Dermis blood vessel endothelial cell (primary cell): Measurements from ENCODE around the gene PRMT1. TPM values are rescaled to one million over a fixed set of nuclear protein-coding genes. Genes with fewer than 3 reads are reported as not detected.
"Not testable (repeated sequence)": the region's sequence is repeated elsewhere in the genome, so short reads cannot be mapped to it uniquely, and the experiment has no call there.

ENCODE experiments used
- DNase-seq: peaks from one replicate; pipeline ENCODE4 v3.0.0; 2010
- total RNA-seq: library from RNA; depleted of rRNA; stranded (reverse); fragments of >200 nt; gene quantifications from 2 replicates; pipeline ENCODE4 v1.2.3, GENCODE V29; 2014

PRMT1 gene
- total RNA-seq = 282 and 338 TPM in 2 replicates

DNA sequence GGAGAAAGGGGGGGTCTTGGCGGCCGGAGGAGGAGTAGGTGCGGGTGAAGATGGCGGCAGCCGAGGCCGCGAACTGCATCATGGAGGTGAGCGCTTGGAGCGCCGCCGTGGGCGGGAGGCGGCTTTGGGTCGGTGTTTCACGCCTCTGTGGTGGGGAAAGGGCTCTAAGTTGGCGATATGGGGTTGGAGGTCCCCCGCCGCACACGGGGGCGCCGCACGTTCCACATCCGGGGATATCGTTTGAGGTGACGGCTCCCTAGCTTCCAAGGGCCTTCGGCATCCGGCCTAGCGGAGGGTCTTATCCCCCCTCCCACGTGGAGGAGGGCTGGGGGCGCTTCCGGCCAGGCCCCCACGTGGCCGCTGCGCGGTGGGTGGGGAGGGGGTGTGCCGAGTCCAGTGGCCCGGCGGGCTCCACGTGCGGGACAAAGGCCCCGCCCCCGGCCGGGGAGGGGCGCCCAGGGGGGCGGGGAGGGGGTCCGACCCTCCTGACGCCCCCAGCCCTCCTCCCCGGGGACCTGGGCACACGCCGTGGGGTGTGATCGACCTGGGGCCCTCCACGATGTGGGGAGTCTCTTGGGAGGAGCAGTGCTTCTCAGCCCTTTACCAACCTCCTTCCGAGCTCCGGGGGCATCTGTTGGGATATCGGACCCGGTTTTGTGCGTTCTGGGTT lies at the start of gene PRMT1:
TSS of gene PRMT1 (plus strand) at position 41 of the 670 bp plus-strand sequence. CDS start at position 51, 10 bp downstream.
- DNase-seq = peak; percentile 57

DNA sequence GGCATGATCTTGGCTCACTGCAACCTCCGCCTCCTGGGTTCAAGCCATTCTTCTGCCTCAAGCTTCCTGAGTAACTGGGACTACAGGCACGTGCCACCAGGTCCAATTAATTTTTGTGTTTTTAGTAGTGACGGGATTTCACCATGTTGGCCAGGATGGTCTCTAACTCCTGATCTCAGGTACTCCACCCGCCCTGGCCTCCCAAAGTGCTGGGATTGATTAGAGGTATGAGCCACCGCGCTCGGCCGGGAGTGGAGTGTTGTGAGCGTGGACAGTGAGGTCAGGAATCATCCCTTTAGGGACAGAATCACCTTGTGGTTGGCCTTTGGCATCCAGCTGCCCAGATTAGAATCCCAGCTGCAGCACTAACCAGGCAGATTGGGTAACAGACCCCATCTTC lies 47.4 kb upstream of the PRMT1 start:
- no peak for DNase-seq

DNA sequence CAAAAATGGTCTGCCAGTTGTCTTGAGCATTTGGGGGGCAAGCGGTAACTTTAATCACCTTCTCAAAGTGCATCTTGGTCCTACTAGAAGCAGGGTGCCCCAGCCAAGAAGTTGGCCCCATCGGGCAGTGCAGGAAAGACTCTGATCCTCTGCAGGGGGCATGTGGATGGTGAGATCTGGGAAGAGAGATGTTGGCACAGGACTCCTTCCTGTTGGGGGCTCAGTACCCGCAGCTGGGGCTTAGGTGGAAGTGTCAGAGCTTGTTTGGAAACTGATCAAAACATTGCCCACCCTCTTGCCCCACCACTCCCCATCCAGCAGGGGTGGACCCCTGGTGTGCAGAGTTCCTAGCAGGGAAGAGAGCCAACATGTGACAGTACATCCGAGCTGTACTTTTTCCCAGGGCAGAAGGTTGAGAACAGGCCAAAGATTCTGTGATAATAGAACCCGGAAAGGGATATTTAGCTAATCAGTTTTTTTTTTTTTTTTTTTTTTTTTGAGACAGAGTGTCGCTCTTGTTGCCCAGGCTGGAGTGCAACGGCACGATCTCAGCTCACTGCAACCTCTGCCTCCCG lies 46.0 kb upstream of the PRMT1 start:
- peak; percentile 57 for DNase-seq

DNA sequence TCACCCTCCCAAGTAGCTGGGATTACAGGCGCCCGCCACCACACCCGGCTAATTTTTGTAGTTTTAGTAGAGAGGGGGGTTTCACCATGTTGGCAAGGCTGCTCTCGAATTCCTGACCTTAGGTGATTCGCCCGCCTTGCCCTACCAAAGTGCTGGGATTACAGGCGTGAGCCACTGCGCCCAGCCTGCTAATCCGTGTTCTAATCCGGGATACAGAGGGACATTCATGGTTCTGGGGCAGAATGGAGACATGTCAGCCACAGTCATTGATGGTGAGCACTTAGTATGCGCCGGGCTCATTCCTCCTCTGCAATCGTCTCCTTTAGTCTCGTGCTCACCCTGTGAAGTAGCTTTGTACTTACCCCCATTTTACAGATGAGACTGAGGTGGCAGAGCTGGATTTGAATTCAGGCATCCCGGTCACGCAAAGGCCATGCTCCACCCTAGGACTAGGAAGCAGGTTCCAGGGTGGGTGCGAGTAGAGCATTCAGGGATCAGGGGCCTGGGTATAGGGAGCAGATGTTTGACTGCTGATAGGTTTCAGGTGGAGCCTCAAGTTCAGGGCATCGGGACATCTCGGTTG lies 45.4 kb upstream of the PRMT1 start:
- no peak for DNase-seq

DNA sequence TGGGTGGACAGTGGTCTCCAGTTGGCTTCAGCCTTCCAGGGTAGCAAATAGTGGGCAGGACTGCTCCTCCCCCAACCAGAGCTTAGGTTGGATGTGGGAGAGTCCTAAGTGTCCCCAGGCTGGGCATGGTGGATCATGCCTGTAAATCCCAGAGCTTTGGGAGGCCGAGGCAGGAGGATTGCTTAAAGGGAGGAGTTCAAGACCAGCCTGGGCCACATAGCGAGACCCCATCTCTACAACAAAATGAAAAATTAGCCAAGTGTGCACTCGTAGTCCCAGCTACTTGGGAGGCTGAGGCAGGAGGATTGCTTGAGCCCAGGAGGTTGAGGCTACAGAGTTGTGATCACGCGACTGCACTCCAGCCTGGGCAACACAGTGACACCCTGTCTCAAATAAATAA lies 44.5 kb upstream of the PRMT1 start:
- no peak for DNase-seq

DNA sequence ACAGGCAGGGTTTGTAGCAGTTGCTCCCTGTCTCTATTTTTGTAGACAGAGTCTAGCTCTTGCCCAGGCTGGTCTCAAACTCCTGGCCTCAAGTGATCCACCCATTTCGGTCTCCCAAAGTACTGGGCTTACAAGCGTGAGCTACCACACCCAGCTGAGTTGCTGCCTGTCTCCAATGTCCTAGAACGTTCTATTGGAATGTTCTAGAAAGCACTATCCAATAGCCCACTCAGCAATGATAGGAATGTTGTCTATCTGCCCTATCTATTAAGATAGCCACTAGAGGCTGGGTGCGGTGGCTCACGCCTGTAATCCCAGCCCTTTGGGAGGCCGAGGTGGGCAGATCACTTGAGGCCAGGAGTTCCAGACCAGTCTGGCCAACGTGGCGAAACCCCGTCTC lies 43.8 kb upstream of the PRMT1 start:
- not testable (repeated sequence) for DNase-seq

DNA sequence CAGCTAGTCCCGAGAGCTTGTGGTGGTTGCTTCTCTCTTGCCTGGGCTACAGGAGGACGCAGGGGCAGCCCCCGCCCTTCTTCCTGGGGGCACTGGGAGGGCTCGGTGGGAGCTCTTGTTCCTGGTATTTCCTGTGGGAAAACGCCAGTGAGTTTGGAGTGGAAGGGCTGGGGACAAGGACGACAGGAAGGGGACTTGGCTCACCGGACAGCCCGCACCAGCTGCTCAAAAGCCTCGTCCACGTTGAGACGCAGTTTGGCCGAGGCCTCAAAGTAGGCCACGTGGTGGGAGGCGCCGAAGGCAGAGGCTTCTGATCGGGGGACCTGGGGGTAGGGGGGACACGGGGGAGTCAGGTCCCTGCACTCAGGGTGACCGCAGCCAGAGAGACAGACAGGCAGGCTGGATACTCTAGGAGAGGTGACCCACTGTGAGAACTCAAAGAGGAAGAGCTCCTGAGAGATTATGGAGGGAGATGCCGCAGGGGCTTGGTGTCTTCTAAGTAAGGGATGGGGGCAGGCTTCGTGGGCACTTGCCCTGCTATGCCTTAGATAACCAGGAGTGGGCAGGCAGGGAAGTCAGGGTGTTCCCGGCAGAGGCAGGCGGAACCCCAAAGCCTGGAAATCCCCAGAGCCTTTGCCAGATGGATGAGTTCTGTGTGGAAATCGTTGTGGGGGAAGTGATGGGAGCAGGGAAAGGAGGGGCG lies 41.4 kb upstream of the PRMT1 start:
- DNase-seq = peak; percentile 40

DNA sequence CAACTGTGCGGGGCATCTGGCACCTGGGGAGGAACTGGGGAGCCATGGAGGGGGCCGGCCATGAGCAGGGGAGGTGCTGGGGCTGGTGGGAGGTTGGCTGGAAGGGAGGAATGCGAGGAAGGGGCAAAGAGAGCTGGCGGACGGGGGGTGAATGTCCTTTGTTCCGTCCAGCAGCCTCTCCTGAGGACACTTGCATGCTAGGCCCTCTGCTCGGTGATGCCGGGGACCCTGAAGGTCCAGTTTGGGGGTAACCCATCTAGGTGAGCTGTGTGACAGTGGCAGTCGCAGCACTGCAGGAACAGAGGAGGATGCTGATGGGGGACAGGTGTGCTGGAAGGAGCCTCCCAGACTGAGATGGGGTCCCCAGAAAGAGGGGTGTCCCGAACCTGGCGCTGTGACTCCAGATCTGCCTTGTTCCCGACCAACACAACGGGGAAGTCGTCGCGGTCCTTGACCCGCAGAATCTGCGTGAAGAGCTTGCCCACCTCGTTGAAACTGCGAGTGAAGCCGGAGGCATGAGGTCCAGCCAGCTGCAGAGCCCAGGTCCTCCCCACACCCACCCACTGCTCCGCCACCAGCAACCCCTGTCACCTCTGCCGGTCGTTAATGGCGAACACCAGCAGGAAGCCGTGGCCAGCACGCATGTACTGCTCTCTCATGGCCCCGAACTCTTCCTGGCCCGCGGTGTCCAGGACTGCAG lies 40.7 kb upstream of the PRMT1 start:
- no peak for DNase-seq

DNA sequence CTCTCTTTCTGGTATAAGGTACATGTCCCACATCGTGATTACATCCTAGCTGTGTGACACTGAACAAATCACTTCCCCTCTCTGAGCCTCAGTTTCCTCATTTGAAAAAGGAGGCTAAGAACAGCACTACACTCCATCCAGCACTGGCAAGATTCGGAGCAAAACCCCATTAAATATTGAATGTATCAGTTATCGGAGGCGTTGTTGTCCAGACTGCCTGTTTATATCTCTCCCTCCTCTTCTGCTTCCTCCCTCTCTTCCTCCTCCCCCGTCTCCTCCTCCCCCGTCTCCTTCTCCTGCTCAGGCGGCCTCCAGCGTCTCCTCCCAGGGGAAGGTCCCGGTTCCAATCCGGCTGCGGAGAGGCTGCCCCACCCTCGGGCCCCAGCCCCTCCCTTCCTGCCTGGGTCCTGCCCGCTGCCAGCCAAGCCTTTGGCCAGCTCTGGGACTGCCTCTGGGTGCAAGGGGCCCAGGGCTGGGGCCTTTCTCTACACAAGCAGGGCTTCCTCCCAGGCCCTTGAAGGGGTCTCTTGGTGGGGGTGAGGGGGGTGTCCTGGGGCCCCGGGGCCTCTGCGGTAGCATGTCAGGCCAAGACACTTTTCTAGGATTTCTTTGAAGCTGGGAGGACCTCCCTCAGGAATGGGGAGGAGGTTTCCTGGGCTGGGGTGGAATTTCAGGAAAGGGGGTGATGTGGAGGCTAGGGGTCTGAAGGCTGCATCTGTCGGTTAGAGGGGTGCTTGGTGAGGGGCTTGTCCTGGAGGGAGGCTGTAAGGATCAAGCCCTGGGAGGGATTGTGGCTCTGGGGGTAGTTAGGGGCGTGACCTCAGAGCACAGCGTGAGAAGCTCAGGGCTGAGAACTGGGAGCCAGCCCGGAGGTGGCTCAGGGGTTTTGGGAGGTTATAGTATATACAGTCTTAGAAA lies 39.0 kb upstream of the PRMT1 start:
- peak; percentile 51 for DNase-seq

DNA sequence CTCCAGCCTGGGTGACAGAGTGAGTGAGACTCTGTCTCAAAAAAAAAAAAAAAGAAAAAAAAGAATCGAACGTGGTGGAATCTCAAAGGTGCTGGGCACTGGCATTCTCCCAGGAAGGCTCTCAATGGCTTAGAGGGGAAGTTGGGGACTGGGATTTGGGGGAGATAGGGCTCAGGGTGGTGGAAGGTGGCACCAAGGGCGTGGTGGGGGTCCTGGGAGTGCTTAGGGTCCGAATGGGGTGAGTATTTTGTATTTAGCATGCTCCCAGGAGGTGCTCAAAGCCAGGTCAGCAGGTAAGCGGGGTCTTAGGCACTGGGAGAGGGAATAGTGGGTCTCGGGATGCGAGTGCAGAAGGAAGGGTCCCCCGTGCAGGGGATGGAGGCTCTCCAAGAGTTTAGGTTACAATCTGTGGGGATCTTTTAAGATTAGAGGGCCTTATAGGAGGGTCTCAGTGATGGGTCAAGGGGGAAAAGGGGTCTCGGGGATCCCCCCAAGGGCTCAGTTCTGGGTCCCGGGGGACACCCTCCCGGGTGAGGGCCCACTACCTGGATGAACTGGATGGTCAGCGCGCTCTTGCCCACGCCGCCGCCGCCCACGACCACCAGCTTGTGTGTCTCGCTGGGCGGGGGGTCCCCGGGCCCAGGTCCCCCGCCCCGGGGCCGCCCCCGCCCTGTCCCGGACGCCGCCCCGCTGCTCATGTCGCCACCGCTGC lies 37.5 kb upstream of the PRMT1 start:
- DNase-seq = no peak

DNA sequence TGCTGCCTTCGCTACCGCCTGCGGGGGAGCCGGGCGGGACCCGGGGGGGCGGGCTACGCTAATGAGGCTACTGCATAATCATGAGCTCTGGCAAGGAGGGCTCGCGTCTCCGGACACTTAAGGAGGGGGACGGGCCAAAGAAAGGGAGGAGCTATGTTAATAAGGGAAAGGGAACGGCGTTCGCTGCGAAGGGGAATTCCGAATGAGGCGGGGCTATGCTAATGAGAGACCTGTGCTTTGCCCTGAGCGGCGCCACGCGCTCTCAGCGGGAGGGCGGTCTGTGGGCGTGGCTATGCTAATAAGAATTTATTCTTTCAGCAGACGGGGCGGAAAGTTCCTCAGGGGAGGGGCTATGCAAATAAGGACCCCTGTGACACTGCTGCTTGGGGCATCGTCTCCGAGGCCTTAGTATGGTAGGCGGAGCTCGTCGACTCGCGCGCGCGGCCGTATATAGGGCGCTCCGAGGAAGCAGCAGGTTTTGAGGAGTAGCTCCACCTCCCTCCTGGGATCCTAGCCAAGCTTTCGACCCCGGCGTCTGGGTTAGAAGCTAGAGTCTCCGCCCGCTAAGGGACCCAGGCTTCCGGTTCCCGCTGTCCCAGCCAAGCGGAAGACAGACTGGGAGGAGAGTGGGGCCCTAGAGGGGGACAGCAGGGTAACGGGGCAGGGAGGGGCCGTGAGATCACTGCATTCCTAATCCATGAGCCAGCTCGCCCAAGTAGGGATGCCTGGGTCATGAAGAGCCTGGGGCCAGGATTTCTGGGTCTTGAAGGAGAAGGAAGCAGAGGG lies 36.8 kb upstream of the PRMT1 start, which contains the start of gene RRAS:
TSS of gene RRAS (minus strand) at position 31 of the 786 bp plus-strand sequence. CDS start 45 bp downstream, outside the sequence.
- peak; percentile 100 for DNase-seq

DNA sequence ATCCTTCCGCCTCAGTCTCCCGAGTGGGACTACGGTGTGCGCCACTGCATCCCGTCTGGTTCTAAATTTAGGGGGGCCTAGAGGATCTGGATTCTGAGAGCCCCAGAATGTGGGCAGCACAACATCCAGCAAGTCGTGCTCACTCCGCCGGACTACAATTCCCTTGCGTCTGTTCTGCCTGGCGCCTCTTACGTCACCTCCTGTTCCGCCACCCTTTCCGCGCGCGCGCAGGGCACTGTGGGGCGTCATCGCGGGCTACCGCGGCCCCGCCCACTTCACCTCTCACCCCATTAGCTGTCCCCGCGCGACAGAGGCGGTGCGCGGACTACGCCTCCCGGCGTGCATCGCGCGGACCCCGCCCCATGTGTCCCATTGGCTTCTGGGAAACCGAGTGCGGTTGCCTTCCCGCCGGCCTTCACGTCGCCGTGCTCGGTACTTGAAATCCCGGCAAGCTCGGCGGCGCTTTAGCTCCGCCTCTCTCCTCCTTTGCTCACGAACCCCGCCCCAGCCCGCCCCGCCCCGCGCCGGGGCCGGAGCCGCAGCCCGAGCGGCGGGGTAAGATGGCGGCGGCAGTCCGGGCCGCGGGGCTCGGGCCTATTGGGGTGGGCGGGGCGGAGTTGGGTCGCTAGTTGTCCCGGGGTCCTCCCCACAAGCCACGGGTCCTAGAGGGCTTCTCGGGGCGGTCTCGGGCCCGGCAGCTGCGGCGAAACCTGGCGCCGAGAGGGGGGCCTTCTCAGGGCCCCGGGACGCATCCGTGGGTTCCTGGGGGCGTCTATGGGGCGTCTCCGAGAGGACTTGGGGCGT lies 35.2 kb upstream of the PRMT1 start, which contains the start of gene SCAF1:
TSS of gene SCAF1 (plus strand) at position 522 of the 804 bp plus-strand sequence. CDS start 2,818 bp downstream, outside the sequence.
- DNase-seq = peak; percentile 99

DNA sequence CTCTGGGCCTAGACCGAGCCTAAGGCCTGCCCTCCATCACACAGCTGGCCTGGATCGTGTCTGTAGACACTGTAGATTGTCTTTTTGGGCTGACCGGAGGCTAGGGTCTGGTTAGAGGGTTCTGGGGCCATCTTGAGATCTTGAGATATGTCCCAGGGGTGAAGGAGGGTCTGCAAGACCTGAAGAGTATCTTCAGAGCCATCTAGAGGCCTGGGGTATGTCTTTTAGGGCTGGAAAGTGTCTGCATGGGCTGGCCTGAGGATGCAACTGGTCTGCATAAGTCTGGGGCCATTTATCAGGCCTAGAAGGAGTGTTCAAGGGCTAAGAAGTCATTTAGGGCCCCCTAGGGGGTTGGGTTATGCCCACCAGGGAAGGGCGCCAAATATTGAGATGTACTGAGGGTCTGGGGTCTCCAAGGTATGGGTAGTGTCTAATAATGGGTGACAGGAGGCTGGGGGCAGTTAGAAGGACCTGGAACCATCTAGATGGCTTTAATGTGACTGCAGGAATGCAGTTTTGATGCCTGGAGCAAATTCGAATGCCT lies 34.5 kb upstream of the PRMT1 start:
- peak; percentile 36 for DNase-seq

DNA sequence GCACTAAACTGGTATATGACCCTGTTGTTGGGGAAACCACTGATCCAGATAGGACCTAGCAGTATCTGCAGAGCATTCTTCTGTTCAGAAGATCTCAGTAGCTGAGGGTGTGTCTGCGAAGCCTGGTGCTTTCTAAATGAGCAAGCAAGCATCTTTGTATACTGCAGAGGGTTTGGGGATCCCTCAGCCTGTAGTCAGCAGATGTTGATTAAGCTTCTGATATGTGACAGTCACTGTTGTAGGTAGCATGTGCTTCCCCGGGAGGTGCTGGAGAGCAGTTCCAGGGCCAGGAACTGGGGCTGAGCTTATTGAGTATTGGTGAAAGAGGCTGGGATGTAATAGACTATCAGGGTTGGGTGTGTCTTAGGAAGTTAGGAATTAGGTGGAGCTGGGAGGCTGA lies 33.6 kb upstream of the PRMT1 start:
- no peak for DNase-seq

DNA sequence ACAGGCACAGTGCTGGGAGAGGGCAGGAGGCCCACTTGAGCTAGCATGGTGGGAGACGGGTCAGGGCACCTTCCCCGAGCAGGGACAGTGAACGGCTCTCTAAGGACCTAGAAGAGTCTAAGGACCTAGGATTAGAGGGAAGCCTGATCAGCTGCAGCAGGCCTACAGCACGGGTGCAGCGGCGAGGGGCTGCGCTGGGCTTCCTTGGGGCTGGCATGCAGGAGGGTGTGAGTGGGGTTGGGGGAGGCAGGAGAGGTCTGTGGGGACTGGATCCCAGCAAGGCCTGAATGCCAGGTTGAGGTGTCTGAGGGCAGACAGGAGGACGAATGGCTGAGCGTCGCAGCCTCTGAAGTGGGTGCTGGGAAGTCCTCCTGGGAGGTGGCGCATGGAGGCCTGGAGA lies 31.5 kb upstream of the PRMT1 start:
- no peak for DNase-seq

DNA sequence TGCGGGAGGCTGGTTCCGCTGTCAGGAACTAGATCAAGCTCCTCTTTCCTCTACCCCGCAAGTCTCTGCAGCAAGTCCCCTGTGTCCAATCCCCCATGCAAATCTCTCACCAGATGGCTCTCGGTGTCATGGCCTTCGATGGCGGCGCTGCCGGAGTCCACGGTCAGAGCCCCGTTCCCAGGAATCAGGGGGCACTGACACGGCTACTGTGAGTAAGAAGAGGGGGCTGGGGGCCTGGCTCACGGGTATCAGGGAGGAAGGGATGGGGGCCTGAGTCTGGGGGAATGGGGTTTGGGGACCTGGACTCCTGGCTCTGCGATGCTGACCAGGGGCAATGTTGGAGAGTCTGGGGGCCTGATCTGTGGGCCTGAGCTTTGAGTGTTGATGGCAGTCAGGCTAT lies 31.1 kb upstream of the PRMT1 start:
- no peak for DNase-seq

DNA sequence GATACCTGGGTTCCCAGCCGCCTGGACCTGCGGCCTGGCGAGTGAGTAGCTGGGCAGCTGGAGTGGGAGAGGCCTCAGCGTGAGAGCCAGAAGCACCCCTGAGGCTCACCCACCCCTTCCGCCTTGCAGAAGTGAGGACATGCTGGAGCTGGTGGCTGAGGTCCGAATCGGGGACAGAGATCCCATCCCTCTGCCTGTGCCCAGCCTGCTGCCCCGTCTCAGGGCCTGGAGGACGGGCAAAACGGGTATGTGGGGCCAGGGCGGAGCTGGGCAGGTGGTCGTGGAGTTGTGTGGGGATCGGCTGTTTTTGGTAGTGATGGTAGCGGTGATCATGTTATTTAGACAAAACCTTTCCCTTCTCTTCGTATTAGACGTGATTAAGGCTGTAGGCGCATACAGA lies 30.5 kb upstream of the PRMT1 start:
- DNase-seq = no peak

DNA sequence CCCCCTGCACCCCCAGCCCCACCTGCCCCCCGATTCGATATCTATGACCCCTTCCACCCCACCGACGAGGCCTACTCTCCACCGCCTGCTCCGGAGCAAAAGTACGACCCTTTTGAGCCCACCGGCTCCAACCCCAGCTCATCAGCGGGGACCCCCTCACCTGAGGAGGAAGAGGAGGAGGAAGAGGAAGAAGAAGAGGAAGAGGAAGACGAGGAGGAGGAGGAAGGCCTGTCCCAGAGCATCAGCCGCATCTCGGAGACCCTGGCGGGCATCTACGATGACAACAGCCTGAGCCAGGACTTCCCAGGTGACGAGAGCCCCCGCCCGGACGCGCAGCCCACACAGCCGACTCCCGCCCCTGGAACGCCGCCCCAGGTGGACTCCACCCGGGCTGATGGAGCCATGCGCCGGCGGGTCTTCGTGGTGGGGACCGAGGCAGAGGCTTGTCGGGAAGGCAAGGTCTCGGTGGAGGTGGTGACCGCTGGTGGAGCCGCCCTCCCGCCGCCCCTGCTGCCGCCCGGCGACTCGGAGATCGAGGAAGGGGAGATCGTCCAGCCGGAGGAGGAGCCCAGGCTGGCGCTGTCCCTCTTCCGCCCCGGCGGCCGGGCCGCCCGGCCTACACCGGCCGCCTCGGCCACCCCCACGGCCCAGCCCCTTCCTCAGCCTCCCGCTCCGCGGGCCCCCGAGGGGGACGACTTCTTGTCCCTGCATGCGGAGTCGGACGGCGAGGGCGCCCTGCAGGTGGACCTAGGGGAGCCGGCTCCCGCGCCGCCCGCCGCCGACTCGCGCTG lies 25.8 kb upstream of the PRMT1 start:
- DNase-seq = no peak
